T-helper 9 cell (primary cell): Measurements from ENCODE around the gene TAF1C.
"Not testable (repeated sequence)": the region's sequence is repeated elsewhere in the genome, so short reads cannot be mapped to it uniquely, and the experiment has no call there.

Source experiments
- DNase-seq: peaks from one replicate; pipeline ENCODE4 v3.0.0-alpha.2; 2020
- total RNA-seq, 2 donors: gene quantifications; one replicate each; lab custom pipeline; 2026; lab: John Stamatoyannopoulos, UW

Gene TAF1C, protein sequence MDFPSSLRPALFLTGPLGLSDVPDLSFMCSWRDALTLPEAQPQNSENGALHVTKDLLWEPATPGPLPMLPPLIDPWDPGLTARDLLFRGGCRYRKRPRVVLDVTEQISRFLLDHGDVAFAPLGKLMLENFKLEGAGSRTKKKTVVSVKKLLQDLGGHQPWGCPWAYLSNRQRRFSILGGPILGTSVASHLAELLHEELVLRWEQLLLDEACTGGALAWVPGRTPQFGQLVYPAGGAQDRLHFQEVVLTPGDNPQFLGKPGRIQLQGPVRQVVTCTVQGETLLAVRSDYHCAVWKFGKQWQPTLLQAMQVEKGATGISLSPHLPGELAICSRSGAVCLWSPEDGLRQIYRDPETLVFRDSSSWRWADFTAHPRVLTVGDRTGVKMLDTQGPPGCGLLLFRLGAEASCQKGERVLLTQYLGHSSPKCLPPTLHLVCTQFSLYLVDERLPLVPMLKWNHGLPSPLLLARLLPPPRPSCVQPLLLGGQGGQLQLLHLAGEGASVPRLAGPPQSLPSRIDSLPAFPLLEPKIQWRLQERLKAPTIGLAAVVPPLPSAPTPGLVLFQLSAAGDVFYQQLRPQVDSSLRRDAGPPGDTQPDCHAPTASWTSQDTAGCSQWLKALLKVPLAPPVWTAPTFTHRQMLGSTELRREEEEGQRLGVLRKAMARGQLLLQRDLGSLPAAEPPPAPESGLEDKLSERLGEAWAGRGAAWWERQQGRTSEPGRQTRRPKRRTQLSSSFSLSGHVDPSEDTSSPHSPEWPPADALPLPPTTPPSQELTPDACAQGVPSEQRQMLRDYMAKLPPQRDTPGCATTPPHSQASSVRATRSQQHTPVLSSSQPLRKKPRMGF
- 53.9 to 69.3 reads per million in 2 donors for total RNA-seq

DNA sequence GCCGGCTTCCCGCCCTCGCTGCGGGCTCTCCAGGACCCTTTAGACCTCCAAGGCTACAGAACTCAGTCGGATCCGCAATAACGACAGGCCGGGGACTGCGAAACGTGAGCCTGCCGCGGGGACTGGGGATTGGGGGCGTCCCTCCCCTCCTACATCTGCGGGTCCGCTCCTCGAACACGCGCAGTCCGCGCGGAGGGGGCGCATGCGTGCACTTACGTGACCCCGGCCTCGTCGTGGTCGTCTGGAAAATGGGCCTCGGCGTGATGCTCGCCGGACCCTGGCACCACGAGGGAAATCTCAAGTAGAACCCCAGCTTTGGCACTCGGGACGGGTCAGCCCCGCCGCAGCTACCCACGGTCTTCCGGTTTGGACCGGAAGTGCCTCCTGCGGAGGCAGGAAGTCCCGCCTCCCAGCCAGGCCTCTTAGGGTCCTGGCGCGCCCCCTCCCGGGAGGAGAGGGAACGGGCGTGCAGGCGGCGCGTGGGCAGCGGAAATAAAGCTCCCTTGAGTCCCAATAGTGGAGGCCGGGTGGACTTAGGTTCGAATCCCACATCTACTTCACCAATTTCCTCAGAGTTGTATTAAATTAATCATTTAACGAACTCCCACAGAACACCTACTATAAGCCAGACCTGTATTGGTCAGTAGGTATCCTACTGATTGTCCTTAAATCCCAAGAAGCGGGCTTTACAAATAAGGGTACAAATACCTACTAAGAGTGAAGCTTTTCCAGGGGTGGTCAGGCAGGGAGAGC, at the start of gene TAF1C:
TSS of gene TAF1C (minus strand) at position 373 of the 753 bp plus-strand sequence. CDS start 2,069 bp downstream, outside the sequence.
- DNase-seq = peak; percentile 88

GRCh38 chr16:84234321-84235241, 47.7 kb upstream of the TAF1C start:
- DNase-seq = no peak

DNA sequence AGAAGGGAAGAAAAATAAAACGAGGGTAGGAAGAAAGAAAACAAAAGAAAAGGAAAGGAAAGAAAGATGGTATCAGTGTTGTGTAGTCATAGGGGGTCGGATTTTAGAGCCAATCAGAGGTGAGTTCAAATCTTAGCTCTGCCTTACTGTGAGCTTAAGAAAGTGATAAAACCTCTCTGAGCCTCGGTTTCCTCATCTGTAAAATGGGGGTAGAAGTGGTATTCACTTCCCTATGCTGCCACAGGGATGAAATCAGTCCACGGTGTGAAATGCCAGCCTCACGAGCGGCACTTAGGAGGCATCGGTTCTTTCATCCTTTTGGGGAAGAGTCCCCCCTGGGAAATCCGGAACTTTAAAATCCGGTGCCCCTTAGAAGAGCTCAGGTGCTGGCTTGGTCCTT, 46.9 kb upstream of the TAF1C start:
- no peak for DNase-seq

- DNase-seq = no peak
Measured at GRCh38 chr16:84232969-84233368, 46.1 kb upstream of the TAF1C start.

- DNase-seq = no peak
Measured at GRCh38 chr16:84232060-84232459, 45.2 kb upstream of the TAF1C start.

- DNase-seq = no peak
Measured at GRCh38 chr16:84229471-84229870, 42.6 kb upstream of the TAF1C start.

DNA sequence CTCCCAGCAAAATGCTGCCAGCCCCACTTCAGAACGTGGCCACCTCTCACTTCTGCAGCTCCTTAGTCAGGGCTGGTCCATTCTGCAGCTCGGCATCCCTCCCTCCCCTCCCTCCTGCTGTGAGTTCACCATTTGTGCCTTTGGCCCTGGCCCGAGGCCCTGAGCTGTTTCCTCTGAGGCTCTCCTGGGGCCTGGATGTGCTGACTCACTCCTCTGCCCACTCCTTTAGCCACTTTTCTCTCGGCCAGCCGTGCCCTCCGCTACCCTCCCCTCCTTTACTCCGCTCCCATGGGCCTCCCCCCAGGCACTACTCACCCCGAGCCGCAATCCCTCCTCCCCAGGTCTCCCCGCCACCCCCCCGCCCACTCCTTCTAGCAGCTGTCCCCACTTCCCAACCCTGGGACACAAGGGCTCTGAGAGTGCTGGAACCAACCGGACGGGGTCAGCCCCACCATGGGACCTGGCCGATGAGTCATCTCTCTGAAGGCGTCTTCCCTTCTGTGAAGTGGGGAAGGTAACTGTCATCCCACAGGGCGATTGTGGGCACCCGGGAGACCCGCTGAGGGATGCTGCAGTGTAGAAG, 41.5 kb upstream of the TAF1C start:
- DNase-seq = no peak

GRCh38 chr16:84227548-84227947, 40.7 kb upstream of the TAF1C start:
- DNase-seq = no peak

DNA sequence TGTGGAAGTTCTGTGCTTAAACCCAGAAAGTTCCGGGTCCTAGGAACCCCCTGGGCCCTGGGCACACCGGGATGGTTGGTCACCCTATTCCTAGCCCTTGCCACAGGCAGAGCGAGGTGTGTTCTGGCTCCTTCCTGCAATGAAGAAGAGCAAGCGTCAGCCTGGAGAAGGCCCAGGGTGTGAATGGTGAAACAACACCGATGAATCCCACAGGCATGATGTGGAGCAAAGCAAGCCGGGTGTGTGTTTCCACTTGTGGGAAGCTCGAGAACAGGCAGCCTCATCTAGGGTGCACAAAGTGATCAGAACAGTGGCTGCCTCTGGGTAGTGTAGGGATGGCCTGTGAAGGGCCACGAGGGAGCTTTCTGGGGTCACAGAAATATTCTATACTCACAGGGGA, 39.2 kb upstream of the TAF1C start:
- DNase-seq = no peak

DNA sequence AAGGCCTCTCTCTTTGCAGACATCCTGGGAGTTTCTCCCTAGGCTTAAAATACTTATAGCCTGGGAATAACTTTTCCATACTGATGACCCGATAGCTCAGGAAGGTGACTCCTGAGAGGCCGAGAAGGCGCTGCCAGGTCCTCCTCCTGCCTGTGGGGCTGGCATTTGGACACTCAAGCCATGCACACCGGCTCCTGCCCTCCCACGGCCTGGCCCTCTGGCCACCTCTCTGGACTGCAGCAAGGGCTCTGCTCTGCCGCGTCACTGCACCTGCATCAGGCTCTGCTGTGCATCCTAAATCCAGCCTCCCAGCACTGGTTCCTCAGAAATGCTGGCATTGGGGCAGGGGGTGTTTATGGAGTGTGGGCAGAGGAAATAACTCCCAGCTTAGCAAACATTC, 38.7 kb upstream of the TAF1C start:
- no peak for DNase-seq

GRCh38 chr16:84225126-84225525, 38.3 kb upstream of the TAF1C start:
- DNase-seq = no peak

- DNase-seq = no peak
Measured at GRCh38 chr16:84224554-84224953, 37.7 kb upstream of the TAF1C start.

- DNase-seq = no peak
Measured at GRCh38 chr16:84223456-84223855, 36.6 kb upstream of the TAF1C start.

- DNase-seq = no peak
Measured at GRCh38 chr16:84220851-84221250, 34.0 kb upstream of the TAF1C start.

DNA sequence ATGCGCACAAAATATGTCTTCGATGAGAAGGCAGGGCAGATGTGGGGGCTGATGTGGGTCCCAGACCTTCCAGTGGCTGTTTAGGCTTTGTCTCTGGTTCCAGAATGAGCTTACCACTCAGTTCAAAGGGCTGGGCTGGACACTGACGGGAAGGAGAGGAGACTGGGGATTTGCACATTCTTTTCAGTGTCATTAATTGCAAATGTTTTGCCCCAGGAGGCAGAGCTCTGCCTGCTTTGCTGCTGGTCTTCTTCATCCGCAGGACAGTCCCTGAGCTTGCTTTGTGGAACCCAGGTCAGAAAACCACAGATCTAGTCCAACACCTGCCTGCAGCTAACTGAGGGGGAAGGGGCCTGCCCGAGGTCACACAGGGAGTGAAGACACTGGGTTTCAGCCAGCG, 32.1 kb upstream of the TAF1C start:
- DNase-seq = no peak

DNA sequence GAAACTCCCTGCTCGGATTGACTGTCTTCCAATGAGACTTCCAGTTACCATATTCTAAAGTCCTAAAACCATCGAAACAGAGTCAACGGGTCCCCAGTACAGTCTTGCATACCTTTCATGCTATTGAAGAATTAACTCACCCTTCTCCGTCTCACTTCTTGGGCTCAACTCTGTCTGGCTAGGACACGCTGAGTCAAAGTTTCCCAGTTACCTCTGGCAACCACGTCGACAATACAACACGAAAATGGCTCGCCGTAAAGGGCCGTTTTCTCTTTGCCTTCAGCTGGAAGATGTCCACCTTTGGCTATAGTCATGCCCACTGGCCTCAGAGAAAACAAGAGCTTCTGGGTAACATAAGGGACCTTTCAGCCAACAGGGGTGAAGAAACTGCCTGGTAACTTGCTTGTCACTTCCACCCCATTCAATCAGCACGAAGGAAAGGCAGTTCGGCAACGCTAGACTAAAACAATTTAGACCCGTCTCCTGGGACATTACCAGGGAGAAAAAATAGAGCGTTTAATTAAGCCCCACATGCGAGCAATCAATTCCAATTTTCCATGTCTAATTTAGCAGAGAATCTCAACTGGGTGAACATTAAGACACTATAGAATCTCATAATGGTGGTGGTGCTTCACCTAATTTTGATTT, 31.4 kb upstream of the TAF1C start:
- DNase-seq = no peak

DNA sequence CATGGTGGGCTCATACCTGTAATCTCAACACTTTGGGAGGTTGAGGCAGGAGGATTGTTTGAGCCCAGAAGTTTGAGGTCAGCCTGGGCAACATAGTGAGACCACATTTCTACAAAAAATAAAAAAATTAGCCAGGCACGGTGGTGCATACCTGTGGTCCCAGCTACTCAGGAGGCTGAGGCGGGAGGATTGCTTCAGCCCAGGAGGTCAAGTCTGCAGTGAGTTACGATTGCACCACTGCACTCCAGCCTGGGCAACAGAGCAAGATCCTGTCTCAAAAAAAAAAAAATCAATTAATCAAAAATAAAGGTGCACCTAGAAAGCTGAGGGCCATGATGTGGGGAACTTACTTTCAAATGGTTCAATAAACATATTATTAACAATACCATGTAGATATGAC, 29.3 kb upstream of the TAF1C start:
- DNase-seq = not testable (repeated sequence)

DNA sequence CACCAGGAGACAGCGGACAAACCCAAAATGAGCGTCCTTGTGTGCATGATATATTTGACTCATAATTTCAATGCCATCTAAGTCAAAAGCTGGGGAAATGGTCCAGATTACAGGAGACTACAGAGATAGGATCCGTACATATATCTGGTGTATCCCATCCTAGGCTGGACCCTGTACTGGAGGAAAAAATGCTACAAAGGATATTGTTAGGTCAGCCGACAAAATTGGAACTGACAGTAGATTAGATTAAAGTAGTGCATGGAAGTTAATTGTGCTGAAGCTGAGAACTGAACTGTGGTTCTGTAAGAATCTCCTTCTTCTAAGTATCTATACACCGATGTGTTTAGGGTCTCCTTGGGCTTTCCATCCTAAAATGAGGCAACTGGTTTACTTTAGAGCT, 28.7 kb upstream of the TAF1C start:
- DNase-seq = no peak

GRCh38 chr16:84214451-84215066, 27.7 kb upstream of the TAF1C start:
- no peak for DNase-seq

- no peak for DNase-seq
Measured at GRCh38 chr16:84212631-84213030, 25.8 kb upstream of the TAF1C start.

DNA sequence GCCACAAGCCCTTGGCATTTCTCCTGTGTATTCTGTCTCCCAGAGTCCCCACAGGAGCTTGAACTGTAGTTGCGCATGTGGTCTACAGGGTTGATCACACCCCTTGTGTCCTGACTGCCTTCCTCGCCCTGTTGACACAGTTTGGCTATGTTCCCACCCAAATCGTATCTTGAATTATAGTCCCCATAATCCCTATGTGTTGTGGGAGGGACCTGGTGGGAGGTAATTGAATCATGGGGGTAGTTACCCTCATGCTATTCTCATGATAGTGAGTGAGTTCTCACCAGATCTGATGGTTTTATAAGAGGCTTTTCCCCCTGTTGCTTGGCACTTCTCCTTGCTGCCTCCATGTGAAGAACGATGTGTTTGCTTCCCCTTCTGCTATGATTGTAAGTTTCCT, 25.3 kb upstream of the TAF1C start:
- no peak for DNase-seq
